Body of pancreas (tissue), 4 donors: ENCODE measurements around the gene LITAF. TPM values are rescaled to one million over a fixed set of nuclear protein-coding genes. Genes with fewer than 3 reads are reported as not detected.

Source experiments
- ATAC-seq: fragments of 150-250 bp; one replicate; pipeline ENCODE4 v1.9.1; 2016
- DNase-seq, 4 donors: peaks; one replicate each; pipeline ENCODE4 v3.0.0-alpha.2; 2019
- H3K27ac ChIP-seq, 4 donors: fragments of 200-600 bp; sonication (generic); 1 replicate in 3 of 4; 2 replicates in 1 of 4; pipeline versions ENCODE4 v1.5.1 to v1.6.1; 2016 to 2019; ENCODE audit warnings: mild to moderate bottlenecking in 1 of 4, mixed read lengths in 1 of 4, moderate library complexity in 1 of 4
- H3K27me3 ChIP-seq, 2 donors: fragments of 200-600 bp; sonication (generic); one replicate each; pipeline ENCODE4 v1.6.0; 2016; ENCODE audit warnings: mild to moderate bottlenecking in 1 of 2
- H3K36me3 ChIP-seq, 2 donors: fragments of 200-600 bp; sonication (generic); replicated peaks in 1 of 2; 2 replicates each; pipeline ENCODE4 v1.5.1; 2016; ENCODE audit warnings: low read depth in 2 of 2; ENCODE audit not compliant: insufficient read depth in 1 of 2
- H3K4me1 ChIP-seq: fragments of 200-600 bp; sonication (generic); one replicate; pipeline ENCODE4 v1.6.0; 2016
- H3K4me3 ChIP-seq, 2 donors: fragments of 200-600 bp; sonication (generic); 1 replicate in 1 of 2; 2 replicates in 1 of 2; pipeline ENCODE4 v1.5.1; 2016 to 2019
- H3K9me3 ChIP-seq, 3 donors: fragments of 200-600 bp; sonication (generic); 1 replicate in 2 of 3; 2 replicates in 1 of 3; pipeline ENCODE4 v1.5.1; 2016
- CTCF ChIP-seq, 7 experiments: fragments of 450-650 bp in 4 of 7; fragments of 200-600 bp in 3 of 7; sonication (generic) in 3 of 7; IDR thresholded peaks; one replicate each; pipeline ENCODE4 v1.5.1; 2016 to 2019; ENCODE audit warnings: antibody characterized with exemption in 7 of 7
- POLR2A ChIP-seq, 3 donors: fragments of 450-650 bp; IDR thresholded peaks; one replicate each; pipeline ENCODE4 v1.6.1; 2016; ENCODE audit warnings: antibody characterized with exemption in 3 of 3, mild to moderate bottlenecking in 2 of 3
- WGBS, 2 donors: methylation state at CpG; one replicate each; pipeline ENCODE4 v1.1.5; 2017; 5-methylcytosine and 5-hydroxymethylcytosine counted together
- intact Hi-C: fragments of 100-400 bp; cut with DNase I; formaldehyde crosslinking; loops from one replicate; pipeline ENCODE4 v1.15.1; 2023
- total RNA-seq, 2 donors: library from RNA; depleted of rRNA; stranded (reverse); fragments of >200 nt; gene quantifications; one replicate each; pipeline ENCODE4 v1.1.0, GENCODE V29; 2016

The LITAF gene
- total RNA-seq, result 10 to 100 TPM; 24.9 to 25.7 TPM

- WGBS, 2 donors, result 7 to 9% methylated on average over 20 to 40 of the region's 74 CpGs
- ATAC-seq (peak; percentile 90), DNase-seq (peak; percentile 61 to 71 (median 66))
- TF ChIP-seq CTCF (IDR thresholded peaks at IDR 0.05) (peak in 2 of 7 experiments; percentile 8 to 17), POLR2A (IDR thresholded peaks at IDR 0.05) (peak; percentile 60 to 75 (median 64))
- Histone ChIP-seq H3K4me3 (peak within 1 kb of the TSS; percentile 46 to 49), H3K27me3 (no peaks in the 10 kb centered on the region), H3K36me3 (no peaks in the 10 kb centered on the region), H3K27ac (peak within 1 kb of the TSS; percentile 92 to 96 (median 92)), H3K4me1 (peaks cover 34% of the 10 kb centered on the region), H3K9me3 (no peaks in the 10 kb centered on the region)
- intact Hi-C loops, result no loop called here
Measured at GRCh38 chr16:11586856-11587642, at the start of gene LITAF. Gene LITAF, minus strand, starts transcription at chr16:11586919. Its CDS starts 30,189 bp downstream, at chr16:11556730.

GRCh38 chr16:11636172-11636721 lies 49.5 kb upstream of the LITAF start:
- intact Hi-C loops, result no loop called here
- peaks cover 47% of the 10 kb centered on the region for H3K4me1 ChIP-seq
- H3K27me3 ChIP-seq, result no peaks in the 10 kb centered on the region
- ATAC-seq, result peak; percentile 62
- no peak for TF ChIP-seq CTCF (IDR thresholded peaks at IDR 0.05)
- peak in 2 of 3 donors; percentile 58 to 69 for TF ChIP-seq POLR2A (IDR thresholded peaks at IDR 0.05)
- no peaks in the 10 kb centered on the region for H3K36me3 ChIP-seq
- H3K9me3 ChIP-seq, result no peaks in the 10 kb centered on the region
- WGBS, 2 donors, result 18 to 32% methylated on average over 14 of the region's 14 CpGs
- no peak overlapping the region for H3K4me3 ChIP-seq
- peak; percentile 54 to 89 (median 74) for DNase-seq
- peak overlapping the region; percentile 23 to 78 (median 54) for H3K27ac ChIP-seq

DNA sequence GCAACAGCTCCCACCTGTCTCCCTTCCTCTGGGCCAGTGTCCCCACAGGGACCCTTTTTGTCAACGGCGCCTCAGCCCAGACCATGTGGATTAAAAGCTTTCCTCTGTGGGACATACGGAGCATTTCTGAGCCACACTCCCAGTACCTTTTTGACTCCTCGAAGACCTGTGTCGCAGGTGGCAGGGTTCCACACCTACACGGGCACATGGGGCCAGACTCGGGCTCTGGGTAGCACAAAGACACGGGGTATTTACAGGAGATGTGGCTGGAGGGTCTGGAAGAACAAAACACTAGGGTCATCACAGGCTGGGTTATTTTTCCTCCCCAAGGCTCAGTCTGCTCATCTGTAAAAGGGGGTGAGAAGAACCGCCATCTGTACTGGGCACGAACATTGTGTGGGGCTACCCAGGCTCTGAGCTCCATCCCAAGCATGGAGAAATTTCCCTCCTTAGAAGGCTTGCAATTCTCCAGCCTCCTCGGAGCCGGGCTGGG lies 49.0 kb upstream of the LITAF start:
- Histone ChIP-seq H3K36me3 (no peaks in the 10 kb centered on the region), H3K27ac (peak overlapping the region; percentile 23 to 78 (median 54)), H3K4me3 (no peak overlapping the region), H3K27me3 (no peaks in the 10 kb centered on the region), H3K9me3 (no peaks in the 10 kb centered on the region), H3K4me1 (peaks cover 42% of the 10 kb centered on the region)
- 74 to 81% methylated on average over 12 of the region's 12 CpGs for WGBS, 2 donors
- DNase-seq (no peak), ATAC-seq (no peak)
- intact Hi-C loops, result no loop called here
- TF ChIP-seq CTCF (IDR thresholded peaks at IDR 0.05) (no peak), POLR2A (IDR thresholded peaks at IDR 0.05) (no peak)

DNA sequence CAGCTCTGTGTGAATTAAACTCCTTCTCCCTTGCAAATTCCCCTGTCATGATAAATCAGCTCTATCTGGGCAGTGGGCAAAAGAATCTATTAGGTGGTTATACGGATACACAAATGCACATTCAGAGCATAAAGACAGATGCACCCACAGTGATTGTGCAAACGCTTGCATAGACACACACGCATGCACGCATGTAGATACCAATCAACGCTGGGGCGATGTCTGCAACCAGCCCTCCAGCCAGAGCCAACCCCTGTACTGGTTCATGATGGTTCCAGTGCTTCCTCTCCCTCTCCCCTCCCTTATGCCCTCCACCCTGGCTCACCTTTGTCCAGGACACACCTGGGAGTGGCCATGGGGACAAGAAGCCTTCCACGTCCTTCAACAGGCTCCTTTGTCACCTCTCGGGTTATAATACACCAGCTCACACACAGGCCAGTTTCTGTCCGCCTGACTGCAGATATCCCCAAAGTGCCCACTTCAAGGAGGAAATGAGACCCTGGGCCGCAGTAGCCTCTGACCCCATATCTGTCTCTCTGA lies 48.5 kb upstream of the LITAF start:
- H3K4me1 ChIP-seq, result peaks cover 39% of the 10 kb centered on the region
- no peak overlapping the region for H3K4me3 ChIP-seq
- 84 to 85% methylated on average over 10 of the region's 10 CpGs for WGBS, 2 donors
- no peak for DNase-seq
- no peak overlapping the region for H3K27ac ChIP-seq
- no peak for ATAC-seq
- no peaks in the 10 kb centered on the region for H3K27me3 ChIP-seq
- no peaks in the 10 kb centered on the region for H3K9me3 ChIP-seq
- no peaks in the 10 kb centered on the region for H3K36me3 ChIP-seq
- TF ChIP-seq POLR2A (IDR thresholded peaks at IDR 0.05), result no peak
- TF ChIP-seq CTCF (IDR thresholded peaks at IDR 0.05), result no peak
- intact Hi-C loops, result no loop called here
